ENCODE data around the gene RPE65. TPM values are rescaled to one million over a fixed set of nuclear protein-coding genes. Genes with fewer than 3 reads are reported as not detected.

The RPE65 gene
- total and polyA plus RNA-seq, 2 of the 8 experiments (the other 6 are each of a cell fraction or from before 2014, with no cell fraction given): not detected

DNA sequence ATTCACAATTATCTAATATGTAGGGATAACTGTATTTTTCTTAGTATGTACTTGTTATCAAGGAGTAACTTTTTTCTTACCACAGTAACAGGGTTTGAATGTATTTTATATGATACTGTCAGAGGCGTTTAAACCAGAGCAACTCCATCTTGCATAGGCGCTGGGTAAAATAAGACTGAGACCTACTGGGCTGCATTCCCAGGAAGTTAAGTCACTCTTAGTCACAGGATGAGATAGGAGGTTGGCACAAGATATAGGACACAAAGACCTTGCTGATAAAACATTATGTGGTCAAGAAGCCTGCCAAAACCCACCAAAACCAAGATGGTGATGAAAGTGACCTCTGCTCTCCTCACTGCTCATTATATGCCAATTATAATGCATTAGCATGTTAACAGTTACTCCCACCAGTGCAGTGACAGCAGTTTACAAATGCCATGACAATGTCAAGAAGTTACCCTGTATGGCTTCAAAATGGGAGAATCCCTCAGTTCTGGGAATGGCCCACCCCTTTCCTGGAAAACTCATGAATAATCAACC is 64.8 kb downstream of the RPE65 start (continued):
- TF ChIP-seq RAD21 (IDR thresholded peaks at IDR 0.05 in 1 of 2, conservative IDR thresholded peaks at IDR 0.05 in 1 of 2; ENCODE audit: low read depth in 2 of 2, low read length in 2 of 2) (no peak), POLR2A (IDR thresholded peaks at IDR 0.05; ENCODE audit: control extremely low read depth in 1 of 2, low read depth in 2 of 2, low read length in 2 of 2) (no peak), EP300 (IDR thresholded peaks at IDR 0.05; ENCODE audit: borderline replicate concordance in 1 of 2, low read depth in 2 of 2, low read length in 2 of 2) (no peak), RBBP5 (IDR thresholded peaks at IDR 0.05; ENCODE audit: borderline replicate concordance, low read depth, low read length) (no peak), SIX5 (IDR thresholded peaks at IDR 0.05; ENCODE audit: low read depth, low read length) (no peak), EGR1 (IDR thresholded peaks at IDR 0.05; ENCODE audit: borderline replicate concordance, low read depth, low read length) (no peak)

Data from H1 (cell line).